Neural cell (in vitro differentiated cells): ENCODE measurements around the gene AMBP. TPM values are rescaled to one million over a fixed set of nuclear protein-coding genes. Genes with fewer than 3 reads are reported as not detected.

Experiments used
- H2AFZ ChIP-seq: fragments of 200-600, 300-800 bp; sonication (generic), shearing (Covaris generic); 2 replicates; pipeline ENCODE4 v1.6.0; 2014; ENCODE audit warnings: low read depth, mild to moderate bottlenecking, antibody characterized with exemption, low read length, moderate library complexity
- H3F3A ChIP-seq: fragments of 200-600 bp; shearing (Covaris generic); 2 replicates; pipeline ENCODE4 v1.6.1; 2016; ENCODE audit warnings: mild to moderate bottlenecking, moderate library complexity, mixed read lengths, antibody characterized with exemption, low read length; ENCODE audit not compliant: insufficient read depth, poor library complexity, severe bottlenecking
- H3K27ac ChIP-seq: fragments of 200-600, 300-800 bp; sonication (generic), shearing (Covaris generic); 2 replicates; pipeline ENCODE4 v1.5.1; 2014; ENCODE audit warnings: mild to moderate bottlenecking, low read length, moderate library complexity
- H3K27me3 ChIP-seq: fragments of 300-800, 200-600 bp; sonication (generic), shearing (Covaris generic); 2 replicates; pipeline ENCODE4 v1.6.0; 2014; ENCODE audit warnings: mild to moderate bottlenecking, low read depth, low read length, moderate library complexity; ENCODE audit not compliant: insufficient read depth
- H3K36me3 ChIP-seq: fragments of 300-800, 200-600 bp; sonication (generic), shearing (Covaris generic); 2 replicates; pipeline ENCODE4 v1.5.1; 2014; ENCODE audit warnings: mild to moderate bottlenecking, antibody characterized with exemption, low read length, moderate library complexity; ENCODE audit not compliant: insufficient read depth
- H3K4me2 ChIP-seq: fragments of 300-800, 200-600 bp; sonication (generic), shearing (Covaris generic); 2 replicates; pipeline ENCODE4 v1.6.0; 2014; ENCODE audit warnings: mild to moderate bottlenecking, low read length
- H3K4me3 ChIP-seq: fragments of 300-800, 200-600 bp; sonication (generic), shearing (Covaris generic); 2 replicates; pipeline ENCODE4 v1.5.1; 2014; ENCODE audit warnings: mild to moderate bottlenecking, low read length, moderate library complexity
- H3K79me2 ChIP-seq: fragments of 200-600 bp; shearing (Covaris generic); replicated peaks from 2 replicates; pipeline ENCODE4 v1.6.0; 2014; ENCODE audit warnings: mild to moderate bottlenecking, low read length, moderate library complexity; ENCODE audit not compliant: insufficient read depth
- H3K9ac ChIP-seq: fragments of 300-800, 200-600 bp; sonication (generic), shearing (Covaris generic); 2 replicates; pipeline ENCODE4 v1.6.1; 2016; ENCODE audit warnings: mild to moderate bottlenecking, low read length, mixed read lengths
- H3K9me2 ChIP-seq: fragments of 200-600 bp; shearing (Covaris generic); 2 replicates; pipeline ENCODE4 v1.6.1; 2016; ENCODE audit warnings: mild to moderate bottlenecking, low read length, mixed read lengths; ENCODE audit not compliant: insufficient read depth
- H3K9me3 ChIP-seq: fragments of 200-600, 300-800 bp; sonication (generic), shearing (Covaris generic); 2 replicates; pipeline ENCODE4 v1.6.1; 2016; ENCODE audit warnings: mild to moderate bottlenecking, mixed run types, low read length, moderate library complexity, mixed read lengths
- H4K20me1 ChIP-seq: fragments of 200-600 bp; shearing (Covaris generic); 2 replicates; pipeline ENCODE4 v1.6.1; 2016; ENCODE audit warnings: mild to moderate bottlenecking, mixed run types; ENCODE audit not compliant: insufficient read depth
- EP300 ChIP-seq: fragments of 450-650 bp; conservative IDR thresholded peaks from 2 replicates; pipeline ENCODE4 v1.6.1; 2014; ENCODE audit warnings: antibody characterized with exemption, mild to moderate bottlenecking, moderate library complexity; ENCODE audit not compliant: poor library complexity, severe bottlenecking
- EZH2 ChIP-seq: fragments of 200-600, 300-800 bp; shearing (Covaris generic), sonication (generic); IDR thresholded peaks from 2 replicates; pipeline ENCODE4 v1.6.1; 2014; ENCODE audit warnings: antibody characterized with exemption, low read length, borderline replicate concordance, mild to moderate bottlenecking; ENCODE audit not compliant: insufficient read depth, poor library complexity, severe bottlenecking
- MXI1 ChIP-seq: fragments of 450-650 bp; conservative IDR thresholded peaks from 2 replicates; pipeline ENCODE4 v1.6.1; 2014; ENCODE audit warnings: antibody characterized with exemption, mild to moderate bottlenecking; ENCODE audit not compliant: poor library complexity, severe bottlenecking
- POLR2AphosphoS5 ChIP-seq: IDR thresholded peaks from 2 replicates; pipeline ENCODE4 v1.6.1; 2012
- RAD21 ChIP-seq: fragments of 450-650 bp; conservative IDR thresholded peaks from 2 replicates; pipeline ENCODE4 v1.6.1; 2014; ENCODE audit warnings: antibody characterized with exemption, mild to moderate bottlenecking, moderate library complexity
- SMC3 ChIP-seq: fragments of 450-650 bp; conservative IDR thresholded peaks from 2 replicates; pipeline ENCODE4 v1.6.1; 2014; ENCODE audit warnings: antibody characterized with exemption, mild to moderate bottlenecking, moderate library complexity; ENCODE audit not compliant: poor library complexity
- TAF1 ChIP-seq: IDR thresholded peaks from 2 replicates; pipeline ENCODE4 v1.6.1; 2012; ENCODE audit warnings: low read depth
- polyA plus RNA-seq: library from polyadenylated mRNA; depleted of rRNA; stranded (reverse); fragments of >200 nt; gene quantifications from 2 replicates; pipeline ENCODE4 v1.2.3, GENCODE V29; 2014
- TF ChIP-seq, protein P1 (sequence below): IDR thresholded peaks from 2 replicates; pipeline ENCODE4 v1.6.1; 2012; ENCODE audit warnings: borderline replicate concordance
- TF ChIP-seq, protein P2 (sequence below): fragments of 450-650 bp; IDR thresholded peaks from 2 replicates; pipeline ENCODE4 v1.5.1; 2014; ENCODE audit warnings: antibody characterized with exemption, mild to moderate bottlenecking, moderate library complexity; ENCODE audit not compliant: poor library complexity, severe bottlenecking

AMBP gene
- polyA plus RNA-seq, 1 donor from 2014 or later = not detected

DNA sequence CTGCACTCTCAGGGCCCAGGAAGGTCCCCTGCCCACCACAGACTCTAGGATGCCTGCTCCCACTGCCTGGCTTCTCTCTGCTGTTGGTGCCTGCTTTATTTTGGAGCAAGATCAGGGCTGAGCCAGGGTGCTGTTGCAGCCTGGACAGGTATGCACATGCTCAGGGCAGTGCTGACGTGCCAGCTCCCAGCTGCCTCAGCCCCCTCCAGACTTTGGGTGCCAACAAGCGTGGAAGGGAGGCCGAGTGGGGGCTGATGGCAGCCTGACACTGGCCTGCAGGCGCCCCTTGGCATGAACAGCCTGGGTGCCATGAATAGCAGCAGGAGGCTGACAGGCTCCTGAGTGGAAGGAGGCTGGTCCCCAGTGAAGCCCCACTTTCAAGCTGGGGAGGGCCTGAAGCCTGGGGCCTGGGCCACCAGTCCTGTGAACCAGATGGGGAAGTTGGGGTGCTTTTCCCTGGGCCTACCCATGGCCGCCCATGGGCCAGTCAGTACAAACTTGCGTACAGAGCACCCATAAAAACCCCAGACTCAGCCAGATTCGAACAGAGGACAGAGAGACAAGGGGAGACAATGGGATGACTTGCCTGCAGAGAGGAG is 6.8 kb downstream of the AMBP start:
- no peaks in the 10 kb centered on the region for H3K79me2 ChIP-seq
- no peak overlapping the region for H3K27ac ChIP-seq
- H3F3A ChIP-seq = no peaks in the 10 kb centered on the region
- H3K36me3 ChIP-seq = no peaks in the 10 kb centered on the region
- TF ChIP-seq EZH2 (no peak), EP300 (no peak), RAD21 (no peak), MXI1 (no peak), TAF1 (no peak), SMC3 (no peak), POLR2AphosphoS5 (no peak)
- TF ChIP-seq, protein P1, sequence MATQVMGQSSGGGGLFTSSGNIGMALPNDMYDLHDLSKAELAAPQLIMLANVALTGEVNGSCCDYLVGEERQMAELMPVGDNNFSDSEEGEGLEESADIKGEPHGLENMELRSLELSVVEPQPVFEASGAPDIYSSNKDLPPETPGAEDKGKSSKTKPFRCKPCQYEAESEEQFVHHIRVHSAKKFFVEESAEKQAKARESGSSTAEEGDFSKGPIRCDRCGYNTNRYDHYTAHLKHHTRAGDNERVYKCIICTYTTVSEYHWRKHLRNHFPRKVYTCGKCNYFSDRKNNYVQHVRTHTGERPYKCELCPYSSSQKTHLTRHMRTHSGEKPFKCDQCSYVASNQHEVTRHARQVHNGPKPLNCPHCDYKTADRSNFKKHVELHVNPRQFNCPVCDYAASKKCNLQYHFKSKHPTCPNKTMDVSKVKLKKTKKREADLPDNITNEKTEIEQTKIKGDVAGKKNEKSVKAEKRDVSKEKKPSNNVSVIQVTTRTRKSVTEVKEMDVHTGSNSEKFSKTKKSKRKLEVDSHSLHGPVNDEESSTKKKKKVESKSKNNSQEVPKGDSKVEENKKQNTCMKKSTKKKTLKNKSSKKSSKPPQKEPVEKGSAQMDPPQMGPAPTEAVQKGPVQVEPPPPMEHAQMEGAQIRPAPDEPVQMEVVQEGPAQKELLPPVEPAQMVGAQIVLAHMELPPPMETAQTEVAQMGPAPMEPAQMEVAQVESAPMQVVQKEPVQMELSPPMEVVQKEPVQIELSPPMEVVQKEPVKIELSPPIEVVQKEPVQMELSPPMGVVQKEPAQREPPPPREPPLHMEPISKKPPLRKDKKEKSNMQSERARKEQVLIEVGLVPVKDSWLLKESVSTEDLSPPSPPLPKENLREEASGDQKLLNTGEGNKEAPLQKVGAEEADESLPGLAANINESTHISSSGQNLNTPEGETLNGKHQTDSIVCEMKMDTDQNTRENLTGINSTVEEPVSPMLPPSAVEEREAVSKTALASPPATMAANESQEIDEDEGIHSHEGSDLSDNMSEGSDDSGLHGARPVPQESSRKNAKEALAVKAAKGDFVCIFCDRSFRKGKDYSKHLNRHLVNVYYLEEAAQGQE = no peak
- TF ChIP-seq, protein P2, sequence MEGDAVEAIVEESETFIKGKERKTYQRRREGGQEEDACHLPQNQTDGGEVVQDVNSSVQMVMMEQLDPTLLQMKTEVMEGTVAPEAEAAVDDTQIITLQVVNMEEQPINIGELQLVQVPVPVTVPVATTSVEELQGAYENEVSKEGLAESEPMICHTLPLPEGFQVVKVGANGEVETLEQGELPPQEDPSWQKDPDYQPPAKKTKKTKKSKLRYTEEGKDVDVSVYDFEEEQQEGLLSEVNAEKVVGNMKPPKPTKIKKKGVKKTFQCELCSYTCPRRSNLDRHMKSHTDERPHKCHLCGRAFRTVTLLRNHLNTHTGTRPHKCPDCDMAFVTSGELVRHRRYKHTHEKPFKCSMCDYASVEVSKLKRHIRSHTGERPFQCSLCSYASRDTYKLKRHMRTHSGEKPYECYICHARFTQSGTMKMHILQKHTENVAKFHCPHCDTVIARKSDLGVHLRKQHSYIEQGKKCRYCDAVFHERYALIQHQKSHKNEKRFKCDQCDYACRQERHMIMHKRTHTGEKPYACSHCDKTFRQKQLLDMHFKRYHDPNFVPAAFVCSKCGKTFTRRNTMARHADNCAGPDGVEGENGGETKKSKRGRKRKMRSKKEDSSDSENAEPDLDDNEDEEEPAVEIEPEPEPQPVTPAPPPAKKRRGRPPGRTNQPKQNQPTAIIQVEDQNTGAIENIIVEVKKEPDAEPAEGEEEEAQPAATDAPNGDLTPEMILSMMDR = no peak
- no peaks in the 10 kb centered on the region for H4K20me1 ChIP-seq
- H3K27me3 ChIP-seq = no peaks in the 10 kb centered on the region
- H2AFZ ChIP-seq = no peak overlapping the region
- H3K9me2 ChIP-seq = no peaks in the 10 kb centered on the region
- no peak overlapping the region for H3K4me2 ChIP-seq
- no peak overlapping the region for H3K9ac ChIP-seq
- no peaks in the 10 kb centered on the region for H3K9me3 ChIP-seq
- H3K4me3 ChIP-seq = no peak overlapping the region

DNA sequence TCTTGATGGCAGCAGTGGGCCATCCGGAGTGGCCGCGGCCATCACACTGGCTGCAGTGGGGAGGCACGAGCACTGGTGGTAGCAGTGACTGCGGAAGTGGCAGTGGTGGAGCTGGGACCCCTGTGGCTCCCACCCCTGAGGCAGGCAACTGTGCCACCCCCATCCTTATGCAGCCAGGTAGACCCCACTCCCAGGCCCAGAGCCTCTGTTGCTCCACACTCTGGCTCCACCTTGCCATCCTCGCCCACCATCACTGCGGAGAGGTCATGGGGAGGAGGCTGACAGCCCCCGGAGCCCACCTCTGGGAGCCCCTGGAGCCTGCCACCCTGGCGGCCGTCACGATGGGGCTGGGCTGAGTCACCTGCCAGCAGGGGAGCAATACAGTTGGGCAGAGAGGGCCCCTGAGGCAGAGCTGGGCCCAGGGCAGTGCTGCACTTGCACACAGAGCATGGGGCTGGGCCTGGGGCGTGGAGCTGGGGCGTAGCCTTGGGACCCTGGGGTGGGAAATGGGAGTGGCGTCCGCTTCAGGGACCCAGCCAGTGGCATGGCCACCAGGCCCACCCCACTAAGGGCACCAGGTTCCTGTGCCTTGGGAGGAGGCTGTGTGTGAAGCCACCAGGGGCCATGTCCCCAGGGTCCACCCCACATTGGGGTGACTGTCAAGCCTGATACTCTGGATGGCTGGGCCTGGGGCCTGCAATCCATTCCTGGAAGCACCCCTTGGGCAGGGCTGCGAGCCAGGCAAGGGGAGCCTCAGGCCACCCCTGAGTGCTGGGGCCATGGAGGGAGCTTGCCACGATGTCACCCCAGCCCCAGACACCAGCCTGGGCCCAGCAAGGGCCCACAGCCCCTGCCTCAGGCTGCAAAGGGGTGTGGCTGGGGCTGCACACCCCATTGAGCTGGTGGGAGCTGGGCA is 7.7 kb downstream of the AMBP start:
- no peaks in the 10 kb centered on the region for H4K20me1 ChIP-seq
- TF ChIP-seq POLR2AphosphoS5 (no peak), SMC3 (no peak), EZH2 (no peak), EP300 (no peak), MXI1 (no peak), RAD21 (no peak), TAF1 (no peak)
- TF ChIP-seq, protein P2 = no peak
- TF ChIP-seq, protein P1 = no peak
- no peaks in the 10 kb centered on the region for H3K79me2 ChIP-seq
- no peaks in the 10 kb centered on the region for H3K36me3 ChIP-seq
- no peak overlapping the region for H3K27ac ChIP-seq
- no peak overlapping the region for H3K4me3 ChIP-seq
- no peaks in the 10 kb centered on the region for H3K27me3 ChIP-seq
- H3F3A ChIP-seq = no peaks in the 10 kb centered on the region
- H3K9me3 ChIP-seq = no peaks in the 10 kb centered on the region
- no peak overlapping the region for H3K9ac ChIP-seq
- H2AFZ ChIP-seq = no peak overlapping the region
- H3K4me2 ChIP-seq = no peak overlapping the region
- H3K9me2 ChIP-seq = no peaks in the 10 kb centered on the region
